ENCODE data around the gene CRYBG3. TPM values are rescaled to one million over a fixed set of nuclear protein-coding genes. Genes with fewer than 3 reads are reported as not detected.

The CRYBG3 gene
- total and polyA plus RNA-seq, 4 donors, result 3.8 to 64.0 (median 15.3) TPM

GRCh38 chr3:97942801-97943546 lies 121.2 kb downstream of the CRYBG3 start:
- H3K9me3 ChIP-seq (ENCODE audit: control insufficient read depth in 4 of 4, insufficient read depth in 3 of 4, low read length in 3 of 4), result no peaks in the 10 kb centered on the region
- no peaks in the 10 kb centered on the region for H3K4me1 ChIP-seq (ENCODE audit: control insufficient read depth in 5 of 5, insufficient read depth in 5 of 5, low read length in 5 of 5)
- no peak overlapping the region for H3K4me3 ChIP-seq
- DNase-seq, result no peak
- TF ChIP-seq CTCF (IDR thresholded peaks at IDR 0.05; ENCODE audit: control extremely low read depth, extremely low read depth), result no peak
- ATAC-seq (ENCODE audit: insufficient read depth, low FRiP score), result no peak
- 69 to 85% methylated on average over 4 of the region's 4 CpGs for WGBS, 2 donors
- H3K9ac ChIP-seq (ENCODE audit: insufficient read depth in 1 of 2, low read length in 2 of 2), result no peak overlapping the region
- H3K27me3 ChIP-seq (ENCODE audit: control insufficient read depth in 3 of 3, insufficient read depth in 3 of 3, low read length in 2 of 3), result no peaks in the 10 kb centered on the region
- no peak overlapping the region for H3K27ac ChIP-seq (ENCODE audit: low read depth in 1 of 2, low read length in 1 of 2)
- H3K36me3 ChIP-seq (ENCODE audit: control insufficient read depth in 4 of 4, insufficient read depth in 4 of 4, low read length in 4 of 4), result peaks cover 10 to 55% (median 32%) of the 10 kb centered on the region in 4 donors

GRCh38 chr3:97948351-97949109 lies 126.7 kb downstream of the CRYBG3 start:
- peaks cover 0 to 3% (median 0%) of the 10 kb centered on the region in 5 donors for H3K4me1 ChIP-seq (ENCODE audit: control insufficient read depth in 5 of 5, insufficient read depth in 5 of 5, low read length in 5 of 5)
- peaks cover 25 to 63% (median 33%) of the 10 kb centered on the region in 4 donors for H3K36me3 ChIP-seq (ENCODE audit: control insufficient read depth in 4 of 4, insufficient read depth in 4 of 4, low read length in 4 of 4)
- no peak for TF ChIP-seq CTCF (IDR thresholded peaks at IDR 0.05; ENCODE audit: control extremely low read depth, extremely low read depth)
- DNase-seq, result no peak
- H3K9me3 ChIP-seq (ENCODE audit: control insufficient read depth in 4 of 4, insufficient read depth in 3 of 4, low read length in 3 of 4), result no peaks in the 10 kb centered on the region
- H3K9ac ChIP-seq (ENCODE audit: insufficient read depth in 1 of 2, low read length in 2 of 2), result no peak overlapping the region
- no peak overlapping the region for H3K27ac ChIP-seq (ENCODE audit: low read depth in 1 of 2, low read length in 1 of 2)
- 94 to 95% methylated on average over 5 of the region's 5 CpGs for WGBS, 2 donors
- no peak overlapping the region for H3K4me3 ChIP-seq
- no peak for ATAC-seq (ENCODE audit: insufficient read depth, low FRiP score)
- no peaks in the 10 kb centered on the region for H3K27me3 ChIP-seq (ENCODE audit: control insufficient read depth in 3 of 3, insufficient read depth in 3 of 3, low read length in 2 of 3)

GRCh38 chr3:97949110-97949485 lies 127.3 kb downstream of the CRYBG3 start:
- DNase-seq, result no peak
- H3K36me3 ChIP-seq (ENCODE audit: control insufficient read depth in 4 of 4, insufficient read depth in 4 of 4, low read length in 4 of 4), result peaks cover 25 to 61% (median 36%) of the 10 kb centered on the region in 4 donors
- H3K27me3 ChIP-seq (ENCODE audit: control insufficient read depth in 3 of 3, insufficient read depth in 3 of 3, low read length in 2 of 3), result no peaks in the 10 kb centered on the region
- no peak for ATAC-seq (ENCODE audit: insufficient read depth, low FRiP score)
- H3K9me3 ChIP-seq (ENCODE audit: control insufficient read depth in 4 of 4, insufficient read depth in 3 of 4, low read length in 3 of 4), result no peaks in the 10 kb centered on the region
- no peak overlapping the region for H3K4me3 ChIP-seq
- H3K4me1 ChIP-seq (ENCODE audit: control insufficient read depth in 5 of 5, insufficient read depth in 5 of 5, low read length in 5 of 5), result peaks cover 0 to 3% (median 0%) of the 10 kb centered on the region in 5 donors
- no peak for TF ChIP-seq CTCF (IDR thresholded peaks at IDR 0.05; ENCODE audit: control extremely low read depth, extremely low read depth)
- WGBS, 2 donors, result 92 to 100% methylated on average over 2 of the region's 2 CpGs
- H3K27ac ChIP-seq (ENCODE audit: low read depth in 1 of 2, low read length in 1 of 2), result no peak overlapping the region
- H3K9ac ChIP-seq (ENCODE audit: insufficient read depth in 1 of 2, low read length in 2 of 2), result no peak overlapping the region
